OCI-LY3 (cell line): Measurements from ENCODE around the gene TRIM47.

Experiments
- EZH2phosphoT487 ChIP-seq: fragments of 200-600 bp; shearing (Covaris generic); IDR thresholded peaks from 2 replicates; pipeline ENCODE4 v1.6.1; 2018; ENCODE audit warnings: antibody characterized with exemption, mixed run types, low read depth
- TF ChIP-seq, protein P1 (sequence below): fragments of 200-600, 300-600 bp; sonication (generic); IDR thresholded peaks from 2 replicates; pipeline ENCODE4 v1.5.1; 2014; ENCODE audit warnings: antibody characterized with exemption, low read length, low read depth

DNA sequence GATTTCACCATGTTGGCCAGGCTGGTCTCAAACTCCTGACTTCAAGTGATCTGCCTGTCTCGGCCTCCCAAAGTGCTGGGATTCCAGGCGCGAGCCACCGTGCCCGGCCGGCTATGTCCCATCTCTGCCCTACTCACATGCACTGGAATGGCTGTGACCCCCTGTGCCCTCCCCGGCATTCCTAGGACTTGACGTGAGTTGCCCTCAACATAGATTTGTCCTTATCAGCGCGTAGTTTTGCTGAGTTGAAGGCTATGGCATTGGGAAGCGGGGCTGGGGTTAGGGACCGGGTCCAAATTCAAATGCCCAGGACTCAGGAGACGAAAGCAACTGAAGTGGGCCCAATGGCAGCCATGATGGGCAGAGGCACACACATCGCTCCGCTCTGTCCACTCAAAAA lies 40.0 kb downstream of the TRIM47 start:
- TF ChIP-seq, protein P1, sequence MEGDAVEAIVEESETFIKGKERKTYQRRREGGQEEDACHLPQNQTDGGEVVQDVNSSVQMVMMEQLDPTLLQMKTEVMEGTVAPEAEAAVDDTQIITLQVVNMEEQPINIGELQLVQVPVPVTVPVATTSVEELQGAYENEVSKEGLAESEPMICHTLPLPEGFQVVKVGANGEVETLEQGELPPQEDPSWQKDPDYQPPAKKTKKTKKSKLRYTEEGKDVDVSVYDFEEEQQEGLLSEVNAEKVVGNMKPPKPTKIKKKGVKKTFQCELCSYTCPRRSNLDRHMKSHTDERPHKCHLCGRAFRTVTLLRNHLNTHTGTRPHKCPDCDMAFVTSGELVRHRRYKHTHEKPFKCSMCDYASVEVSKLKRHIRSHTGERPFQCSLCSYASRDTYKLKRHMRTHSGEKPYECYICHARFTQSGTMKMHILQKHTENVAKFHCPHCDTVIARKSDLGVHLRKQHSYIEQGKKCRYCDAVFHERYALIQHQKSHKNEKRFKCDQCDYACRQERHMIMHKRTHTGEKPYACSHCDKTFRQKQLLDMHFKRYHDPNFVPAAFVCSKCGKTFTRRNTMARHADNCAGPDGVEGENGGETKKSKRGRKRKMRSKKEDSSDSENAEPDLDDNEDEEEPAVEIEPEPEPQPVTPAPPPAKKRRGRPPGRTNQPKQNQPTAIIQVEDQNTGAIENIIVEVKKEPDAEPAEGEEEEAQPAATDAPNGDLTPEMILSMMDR = no peak
- TF ChIP-seq EZH2phosphoT487 = no peak
